Muscle layer of duodenum (tissue), 2 donors: ENCODE measurements around the gene TOR1A.

ENCODE experiments used
- H3K27ac ChIP-seq: one replicate; pipeline ENCODE4 v1.7.0; 2013; ENCODE audit warnings: mild to moderate bottlenecking, low read length
- H3K27me3 ChIP-seq: one replicate; pipeline ENCODE4 v1.7.0; 2013; ENCODE audit warnings: low read depth, mild to moderate bottlenecking, control low read depth, low read length
- H3K36me3 ChIP-seq, 2 donors: one replicate each; pipeline ENCODE4 v1.7.0; 2013; ENCODE audit warnings: low read length in 2 of 2, control low read depth in 1 of 2, mild to moderate bottlenecking in 1 of 2; ENCODE audit not compliant: insufficient read depth in 2 of 2, control insufficient read depth in 1 of 2
- H3K4me1 ChIP-seq, 2 donors: one replicate each; pipeline ENCODE4 v1.7.0; 2013; ENCODE audit warnings: low read length in 2 of 2, mild to moderate bottlenecking in 2 of 2, control low read depth in 1 of 2, moderate library complexity in 1 of 2; ENCODE audit not compliant: insufficient read depth in 2 of 2, control insufficient read depth in 1 of 2
- H3K4me3 ChIP-seq, 2 donors: one replicate each; pipeline ENCODE4 v1.7.0; 2013; ENCODE audit warnings: low read length in 2 of 2, low read depth in 1 of 2, mild to moderate bottlenecking in 1 of 2
- H3K9me3 ChIP-seq, 2 donors: one replicate each; pipeline ENCODE4 v1.7.0; 2013; ENCODE audit warnings: low read length in 2 of 2, control low read depth in 1 of 2, mild to moderate bottlenecking in 1 of 2; ENCODE audit not compliant: control insufficient read depth in 1 of 2
- donor health status: healthy.

The TOR1A gene

DNA sequence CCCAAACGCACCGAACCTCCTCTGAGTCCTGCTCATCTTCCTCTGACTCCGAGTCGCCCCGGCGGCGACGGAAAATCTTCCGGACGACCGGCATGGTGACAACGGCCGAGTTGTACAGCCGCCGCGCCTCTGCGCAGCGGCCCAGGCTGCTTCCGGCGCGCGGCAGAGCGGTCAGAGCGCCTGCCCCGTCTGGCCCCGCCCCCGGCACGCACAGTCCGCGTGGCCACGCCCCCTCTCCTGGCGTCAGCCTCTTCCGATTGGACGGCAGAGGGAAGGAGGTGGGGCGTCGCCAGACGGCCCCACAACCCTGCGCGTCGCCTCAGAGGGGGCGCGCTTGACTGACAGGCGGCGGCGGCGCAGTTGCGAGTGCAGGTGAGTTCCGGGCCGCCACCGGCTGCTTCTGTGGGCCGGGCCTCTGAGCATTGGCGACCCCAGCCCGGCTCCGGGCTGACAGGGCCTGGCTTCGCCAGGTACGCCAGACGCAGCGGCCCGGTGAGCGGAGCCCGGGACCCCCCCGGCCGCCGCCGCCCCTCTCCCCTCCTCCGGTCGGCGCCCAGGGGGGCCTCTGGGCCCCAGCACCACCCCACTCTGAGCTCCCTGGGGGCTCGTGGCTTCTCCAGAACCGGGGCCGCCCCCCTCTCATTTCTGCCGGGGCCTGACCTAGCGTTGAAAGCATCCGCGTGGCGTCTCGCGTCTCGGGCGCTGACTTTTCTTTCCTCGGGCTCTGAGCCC is 11.4 kb upstream of the TOR1A start, which contains the start of the genes C9orf78 and USP20:
TSS of gene C9orf78 (minus strand) at position 148 of the 732 bp plus-strand sequence. CDS start at position 94, 54 bp downstream.
TSS of gene USP20 (plus strand) at position 331 of the 732 bp plus-strand sequence. CDS start 17,098 bp downstream, outside the sequence.
- Histone ChIP-seq H3K27me3 (no peaks in the 10 kb centered on the region), H3K4me3 (peak within 1 kb of the TSS; percentile 93 to 99), H3K4me1 (peaks cover 7 to 29% of the 10 kb centered on the region in 2 donors)

GRCh38 chr9:129834489-129835127 is 10.7 kb upstream of the TOR1A start:
- H3K4me3 ChIP-seq: peak overlapping the region; percentile 93 to 99
- H3K36me3 ChIP-seq: peaks cover 23 to 25% of the 10 kb centered on the region in 2 donors
- H3K9me3 ChIP-seq: no peaks in the 10 kb centered on the region
- peaks cover 7 to 29% of the 10 kb centered on the region in 2 donors for H3K4me1 ChIP-seq
- peak overlapping the region; percentile 92 for H3K27ac ChIP-seq
- no peaks in the 10 kb centered on the region for H3K27me3 ChIP-seq

More for the DNA sequence above, 11.4 kb upstream of the TOR1A start, which contains the start of the genes C9orf78 and USP20:
- Histone ChIP-seq H3K27ac (peak within 1 kb of the TSS; percentile 92), H3K9me3 (no peaks in the 10 kb centered on the region), H3K36me3 (peaks cover 16 to 18% of the 10 kb centered on the region in 2 donors)

GRCh38 chr9:129832982-129833381 is 9.0 kb upstream of the TOR1A start:
- no peak overlapping the region for H3K27ac ChIP-seq
- H3K4me3 ChIP-seq: no peak overlapping the region
- H3K9me3 ChIP-seq: no peaks in the 10 kb centered on the region
- H3K4me1 ChIP-seq: peaks cover 7 to 29% of the 10 kb centered on the region in 2 donors
- peaks cover 32 to 40% of the 10 kb centered on the region in 2 donors for H3K36me3 ChIP-seq
- H3K27me3 ChIP-seq: no peaks in the 10 kb centered on the region

DNA sequence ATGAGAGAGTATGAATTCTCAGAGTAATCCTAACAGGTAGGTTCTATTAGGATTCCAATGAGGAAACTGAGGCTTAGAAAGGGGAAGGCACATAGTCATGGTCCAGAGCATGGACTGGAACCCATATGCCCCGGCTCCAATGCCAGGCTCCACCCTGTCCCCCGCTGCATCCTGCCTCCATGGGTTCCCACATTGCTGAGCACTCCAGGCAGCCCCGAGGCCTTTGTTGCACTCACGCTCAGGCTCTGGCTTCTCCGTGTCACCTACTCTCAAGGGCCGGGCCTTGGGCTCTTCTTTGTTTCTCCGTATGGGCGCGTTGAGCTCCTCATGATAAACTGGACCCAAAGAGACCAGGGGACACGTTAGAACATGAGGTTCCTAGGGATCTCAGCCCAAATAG is 5.0 kb upstream of the TOR1A start:
- Histone ChIP-seq H3K36me3 (peaks cover 32 to 41% of the 10 kb centered on the region in 2 donors), H3K4me3 (no peak overlapping the region), H3K9me3 (no peaks in the 10 kb centered on the region), H3K27ac (no peak overlapping the region), H3K27me3 (no peaks in the 10 kb centered on the region), H3K4me1 (peaks cover 0 to 9% of the 10 kb centered on the region in 2 donors)

DNA sequence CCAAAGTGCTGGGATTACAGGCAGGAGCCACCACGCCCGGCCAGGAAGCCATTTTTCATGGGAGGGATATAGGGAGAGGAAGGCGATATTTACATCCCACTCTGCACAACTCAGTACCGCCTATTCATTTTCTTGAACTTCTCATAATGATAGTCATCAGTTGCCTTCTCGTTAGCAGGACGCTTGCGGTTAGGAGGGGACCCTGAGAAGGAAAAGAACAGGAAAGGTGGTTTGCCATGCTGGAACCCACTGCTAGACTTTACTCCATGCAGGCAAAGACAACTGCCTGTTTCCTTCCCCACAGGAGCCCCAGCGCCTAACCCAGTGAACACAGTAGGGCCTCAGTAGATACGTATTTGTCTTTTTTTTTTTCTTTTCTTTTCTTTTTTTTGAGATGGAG is 4.1 kb upstream of the TOR1A start:
- H3K36me3 ChIP-seq: peaks cover 32 to 41% of the 10 kb centered on the region in 2 donors
- H3K9me3 ChIP-seq: no peaks in the 10 kb centered on the region
- H3K27ac ChIP-seq: no peak overlapping the region
- H3K27me3 ChIP-seq: no peaks in the 10 kb centered on the region
- H3K4me1 ChIP-seq: peaks cover 0 to 2% of the 10 kb centered on the region in 2 donors
- no peak overlapping the region for H3K4me3 ChIP-seq

DNA sequence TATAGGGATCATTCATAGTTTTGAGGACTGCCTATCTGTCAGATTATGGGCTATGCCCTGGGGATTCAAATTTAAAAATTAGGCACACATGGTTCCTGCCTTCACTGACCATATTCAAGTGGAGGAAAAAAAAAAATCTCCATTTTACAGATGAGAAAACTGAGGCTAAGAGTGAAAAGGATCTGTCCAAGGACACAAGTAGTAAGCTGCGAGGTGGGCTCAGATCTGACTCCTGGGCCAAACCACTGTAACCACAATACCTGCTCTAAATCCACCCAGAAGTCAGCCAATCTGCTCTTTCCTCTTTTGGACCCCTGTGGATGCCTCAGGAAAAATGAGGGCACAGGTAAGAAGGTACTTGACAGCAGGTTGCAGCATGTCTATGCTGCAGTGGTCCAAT is 2.8 kb upstream of the TOR1A start:
- peaks cover 35 to 44% of the 10 kb centered on the region in 2 donors for H3K36me3 ChIP-seq
- peaks cover 0 to 9% of the 10 kb centered on the region in 2 donors for H3K4me1 ChIP-seq
- no peak overlapping the region for H3K4me3 ChIP-seq
- no peaks in the 10 kb centered on the region for H3K9me3 ChIP-seq
- H3K27me3 ChIP-seq: no peaks in the 10 kb centered on the region
- H3K27ac ChIP-seq: no peak overlapping the region

DNA sequence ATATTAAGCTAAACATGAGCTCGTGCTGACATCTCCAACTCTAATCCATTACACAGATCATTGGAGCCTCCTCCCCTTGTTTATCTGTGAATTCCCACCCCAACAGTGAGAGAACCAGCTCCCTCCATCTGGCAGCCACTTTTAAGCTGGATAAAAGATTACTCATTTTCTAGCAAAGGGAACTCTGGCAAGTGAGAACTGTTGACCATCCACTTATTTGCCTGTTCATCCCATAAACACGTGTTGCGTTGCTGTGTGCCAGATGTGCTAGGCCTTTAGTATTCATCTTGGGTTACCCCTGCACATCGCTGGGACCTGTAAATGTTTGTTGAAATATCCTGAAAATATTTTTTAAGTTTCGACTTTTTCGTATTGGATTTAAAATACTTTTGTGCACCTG is 2.4 kb upstream of the TOR1A start:
- no peak overlapping the region for H3K4me3 ChIP-seq
- peaks cover 31 to 45% of the 10 kb centered on the region in 2 donors for H3K36me3 ChIP-seq
- H3K9me3 ChIP-seq: no peaks in the 10 kb centered on the region
- H3K4me1 ChIP-seq: peaks cover 0 to 9% of the 10 kb centered on the region in 2 donors
- H3K27me3 ChIP-seq: no peaks in the 10 kb centered on the region
- H3K27ac ChIP-seq: no peak overlapping the region

DNA sequence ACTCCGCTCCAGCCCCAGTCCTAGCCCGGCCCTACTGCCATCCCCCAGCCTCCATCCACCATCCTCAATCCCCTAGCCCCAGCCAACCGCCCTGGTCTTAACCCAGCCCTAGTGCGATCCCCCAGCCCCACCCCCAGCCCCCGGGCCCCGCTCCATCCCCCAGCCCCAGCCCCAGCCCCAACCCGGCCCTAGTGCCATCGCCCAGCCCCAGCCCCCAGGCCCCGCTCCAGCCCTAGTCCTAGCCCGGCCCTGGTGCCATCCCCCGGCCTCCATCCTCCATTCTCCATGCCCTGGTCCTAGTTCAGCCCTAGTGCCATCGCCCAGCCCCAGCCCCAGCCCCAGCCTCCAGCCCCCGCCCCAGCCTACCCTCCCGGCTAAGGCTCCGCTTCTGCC is 398 bp downstream of the TOR1A start:
- H3K4me3 ChIP-seq: peak overlapping the region; percentile 53 to 86
- peaks cover 0 to 9% of the 10 kb centered on the region in 2 donors for H3K4me1 ChIP-seq
- H3K9me3 ChIP-seq: no peaks in the 10 kb centered on the region
- H3K36me3 ChIP-seq: peaks cover 11 to 37% of the 10 kb centered on the region in 2 donors
- no peaks in the 10 kb centered on the region for H3K27me3 ChIP-seq
- no peak overlapping the region for H3K27ac ChIP-seq

DNA sequence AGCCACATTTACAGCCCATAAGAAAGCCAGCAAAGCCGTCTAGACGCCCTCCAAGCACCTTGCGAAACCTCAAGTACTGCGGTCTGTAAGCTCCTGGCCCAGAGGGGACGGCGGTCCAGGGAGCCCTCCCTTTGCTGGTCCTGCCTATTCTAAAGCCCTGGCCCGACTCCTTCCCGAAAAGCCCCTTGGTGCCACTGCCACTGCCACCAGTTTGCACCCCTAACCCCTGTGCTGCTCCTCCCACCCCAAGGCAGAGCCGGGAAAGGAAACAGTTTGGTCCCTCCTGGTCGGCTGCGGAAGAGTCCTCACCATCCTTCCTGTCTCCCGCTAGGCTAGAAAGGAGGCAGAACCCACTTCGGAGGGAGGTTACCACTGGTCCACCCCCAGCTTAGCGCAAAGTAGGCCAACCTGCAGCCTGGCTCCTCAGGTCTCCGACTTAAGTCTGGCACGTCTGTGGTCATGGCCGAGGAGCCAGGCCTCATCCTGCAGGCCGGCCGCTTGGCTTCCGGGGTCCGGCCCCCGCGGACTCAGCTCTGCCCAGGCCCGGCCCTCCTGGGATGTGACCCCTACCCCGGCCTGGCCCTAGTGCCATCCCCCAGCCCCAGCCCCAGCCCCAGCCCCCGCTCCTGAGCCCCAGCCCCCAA is 916 bp downstream of the TOR1A start:
- H3K4me1 ChIP-seq: peaks cover 0 to 9% of the 10 kb centered on the region in 2 donors
- no peaks in the 10 kb centered on the region for H3K27me3 ChIP-seq
- H3K36me3 ChIP-seq: peaks cover 15 to 38% of the 10 kb centered on the region in 2 donors
- H3K4me3 ChIP-seq: peak overlapping the region; percentile 59 to 86
- H3K9me3 ChIP-seq: no peaks in the 10 kb centered on the region
- no peak overlapping the region for H3K27ac ChIP-seq

- peaks cover 36 to 75% of the 10 kb centered on the region in 2 donors for H3K36me3 ChIP-seq
Observed at GRCh38 chr9:129816501-129817435, 7.2 kb downstream of the TOR1A start.

More at GRCh38 chr9:129816501-129817435, 7.2 kb downstream of the TOR1A start:
- Histone ChIP-seq H3K27me3 (no peaks in the 10 kb centered on the region), H3K4me3 (no peak overlapping the region), H3K27ac (no peak overlapping the region), H3K4me1 (no peaks in the 10 kb centered on the region), H3K9me3 (no peaks in the 10 kb centered on the region)
